Neural cell (in vitro differentiated cells): ENCODE results near the gene TMEM131L.

Experiments used
- EZH2 ChIP-seq: fragments of 200-600, 300-800 bp; shearing (Covaris generic), sonication (generic); IDR thresholded peaks from 2 replicates; pipeline ENCODE4 v1.6.1; 2014; ENCODE audit warnings: antibody characterized with exemption, low read length, borderline replicate concordance, mild to moderate bottlenecking; ENCODE audit not compliant: insufficient read depth, poor library complexity, severe bottlenecking
- POLR2AphosphoS5 ChIP-seq: IDR thresholded peaks from 2 replicates; pipeline ENCODE4 v1.6.1; 2012
- RAD21 ChIP-seq: fragments of 450-650 bp; conservative IDR thresholded peaks from 2 replicates; pipeline ENCODE4 v1.6.1; 2014; ENCODE audit warnings: antibody characterized with exemption, mild to moderate bottlenecking, moderate library complexity
- TF ChIP-seq, protein P1 (sequence below): fragments of 450-650 bp; IDR thresholded peaks from 2 replicates; pipeline ENCODE4 v1.5.1; 2014; ENCODE audit warnings: antibody characterized with exemption, mild to moderate bottlenecking, moderate library complexity; ENCODE audit not compliant: poor library complexity, severe bottlenecking
- TF ChIP-seq, protein P2 (sequence below): IDR thresholded peaks from 2 replicates; pipeline ENCODE4 v1.6.1; 2012; ENCODE audit warnings: borderline replicate concordance

DNA sequence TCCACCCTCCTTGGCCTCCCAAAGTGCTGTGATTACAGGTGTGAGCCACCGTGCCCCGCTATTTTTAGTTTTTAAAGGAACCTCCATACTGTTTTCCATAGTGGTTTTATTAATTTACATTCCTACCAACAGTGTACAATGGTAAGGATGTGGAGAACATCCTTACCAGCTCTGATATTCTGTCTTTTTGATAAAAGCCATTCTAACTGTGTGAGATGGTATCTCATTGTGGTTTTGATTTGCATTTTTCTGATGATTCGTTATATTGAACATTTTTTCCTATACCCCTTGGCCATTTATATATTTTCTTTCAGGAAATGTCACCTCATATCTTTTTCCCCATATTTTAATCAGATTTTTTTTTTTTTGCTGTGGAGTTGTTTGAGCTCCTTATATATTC is 203.7 kb downstream of the TMEM131L start:
- no peak for TF ChIP-seq POLR2AphosphoS5
- TF ChIP-seq, protein P1, sequence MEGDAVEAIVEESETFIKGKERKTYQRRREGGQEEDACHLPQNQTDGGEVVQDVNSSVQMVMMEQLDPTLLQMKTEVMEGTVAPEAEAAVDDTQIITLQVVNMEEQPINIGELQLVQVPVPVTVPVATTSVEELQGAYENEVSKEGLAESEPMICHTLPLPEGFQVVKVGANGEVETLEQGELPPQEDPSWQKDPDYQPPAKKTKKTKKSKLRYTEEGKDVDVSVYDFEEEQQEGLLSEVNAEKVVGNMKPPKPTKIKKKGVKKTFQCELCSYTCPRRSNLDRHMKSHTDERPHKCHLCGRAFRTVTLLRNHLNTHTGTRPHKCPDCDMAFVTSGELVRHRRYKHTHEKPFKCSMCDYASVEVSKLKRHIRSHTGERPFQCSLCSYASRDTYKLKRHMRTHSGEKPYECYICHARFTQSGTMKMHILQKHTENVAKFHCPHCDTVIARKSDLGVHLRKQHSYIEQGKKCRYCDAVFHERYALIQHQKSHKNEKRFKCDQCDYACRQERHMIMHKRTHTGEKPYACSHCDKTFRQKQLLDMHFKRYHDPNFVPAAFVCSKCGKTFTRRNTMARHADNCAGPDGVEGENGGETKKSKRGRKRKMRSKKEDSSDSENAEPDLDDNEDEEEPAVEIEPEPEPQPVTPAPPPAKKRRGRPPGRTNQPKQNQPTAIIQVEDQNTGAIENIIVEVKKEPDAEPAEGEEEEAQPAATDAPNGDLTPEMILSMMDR: no peak
- TF ChIP-seq EZH2: no peak
- TF ChIP-seq, protein P2, sequence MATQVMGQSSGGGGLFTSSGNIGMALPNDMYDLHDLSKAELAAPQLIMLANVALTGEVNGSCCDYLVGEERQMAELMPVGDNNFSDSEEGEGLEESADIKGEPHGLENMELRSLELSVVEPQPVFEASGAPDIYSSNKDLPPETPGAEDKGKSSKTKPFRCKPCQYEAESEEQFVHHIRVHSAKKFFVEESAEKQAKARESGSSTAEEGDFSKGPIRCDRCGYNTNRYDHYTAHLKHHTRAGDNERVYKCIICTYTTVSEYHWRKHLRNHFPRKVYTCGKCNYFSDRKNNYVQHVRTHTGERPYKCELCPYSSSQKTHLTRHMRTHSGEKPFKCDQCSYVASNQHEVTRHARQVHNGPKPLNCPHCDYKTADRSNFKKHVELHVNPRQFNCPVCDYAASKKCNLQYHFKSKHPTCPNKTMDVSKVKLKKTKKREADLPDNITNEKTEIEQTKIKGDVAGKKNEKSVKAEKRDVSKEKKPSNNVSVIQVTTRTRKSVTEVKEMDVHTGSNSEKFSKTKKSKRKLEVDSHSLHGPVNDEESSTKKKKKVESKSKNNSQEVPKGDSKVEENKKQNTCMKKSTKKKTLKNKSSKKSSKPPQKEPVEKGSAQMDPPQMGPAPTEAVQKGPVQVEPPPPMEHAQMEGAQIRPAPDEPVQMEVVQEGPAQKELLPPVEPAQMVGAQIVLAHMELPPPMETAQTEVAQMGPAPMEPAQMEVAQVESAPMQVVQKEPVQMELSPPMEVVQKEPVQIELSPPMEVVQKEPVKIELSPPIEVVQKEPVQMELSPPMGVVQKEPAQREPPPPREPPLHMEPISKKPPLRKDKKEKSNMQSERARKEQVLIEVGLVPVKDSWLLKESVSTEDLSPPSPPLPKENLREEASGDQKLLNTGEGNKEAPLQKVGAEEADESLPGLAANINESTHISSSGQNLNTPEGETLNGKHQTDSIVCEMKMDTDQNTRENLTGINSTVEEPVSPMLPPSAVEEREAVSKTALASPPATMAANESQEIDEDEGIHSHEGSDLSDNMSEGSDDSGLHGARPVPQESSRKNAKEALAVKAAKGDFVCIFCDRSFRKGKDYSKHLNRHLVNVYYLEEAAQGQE: no peak
- TF ChIP-seq RAD21: no peak
